GM12892 (cell line): ENCODE data around the gene RASL12.

ENCODE experiments used
- POLR2A ChIP-seq: IDR thresholded peaks from 2 replicates; pipeline ENCODE4 v1.6.1; 2011; ENCODE audit warnings: low read depth, low read length, control low read depth
- POLR2AphosphoS5 ChIP-seq: IDR thresholded peaks from 2 replicates; pipeline ENCODE4 v1.6.1; 2011; ENCODE audit warnings: low read depth, low read length, control low read depth
- TAF1 ChIP-seq: IDR thresholded peaks from 2 replicates; pipeline ENCODE4 v1.6.1; 2011; ENCODE audit warnings: low read depth, mild to moderate bottlenecking, control low read depth, low read length, borderline replicate concordance

DNA sequence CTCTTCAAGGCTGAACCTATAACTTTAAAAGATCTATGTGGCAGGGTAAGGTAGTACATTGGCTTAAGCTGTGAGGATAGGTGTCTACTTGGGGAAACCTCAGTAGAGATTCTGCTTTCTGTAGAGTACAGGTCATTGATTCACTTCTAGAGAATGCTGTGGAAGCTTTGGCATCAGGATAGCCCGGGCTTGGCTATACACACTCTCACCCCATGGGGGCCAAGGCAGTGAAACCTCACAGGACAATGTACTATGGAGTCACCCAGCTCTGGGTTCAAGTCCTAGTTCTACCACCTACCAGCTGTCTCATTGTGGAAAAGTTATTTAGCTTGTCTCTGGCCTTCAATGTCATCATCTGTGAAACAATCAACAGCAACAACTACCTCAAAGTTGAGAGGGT lies 47.4 kb downstream of the RASL12 start:
- TF ChIP-seq POLR2A: no peak
- TF ChIP-seq POLR2AphosphoS5: no peak
- TF ChIP-seq TAF1: no peak
